HEK293T (cell line): ENCODE results near the gene REN.

ENCODE experiments used
- BHLHE40 ChIP-seq: fragments of 450-650 bp; IDR thresholded peaks from 2 replicates; pipeline ENCODE4 v1.6.1; 2016; ENCODE audit warnings: mild to moderate bottlenecking, moderate library complexity, borderline replicate concordance
- ELF4 ChIP-seq: fragments of 450-650 bp; IDR thresholded peaks from 2 replicates; pipeline ENCODE4 v1.6.1; 2017; ENCODE audit warnings: antibody characterized with exemption
- HDGF ChIP-seq: fragments of 450-650 bp; IDR thresholded peaks from 2 replicates; pipeline ENCODE4 v1.6.1; 2017; ENCODE audit warnings: antibody characterized with exemption, borderline replicate concordance
- LEF1 ChIP-seq: fragments of 450-650 bp; IDR thresholded peaks from 2 replicates; pipeline ENCODE4 v1.6.1; 2017; ENCODE audit warnings: mild to moderate bottlenecking, borderline replicate concordance
- SP1 ChIP-seq: fragments of 450-650 bp; IDR thresholded peaks from 2 replicates; pipeline ENCODE4 v1.6.1; 2017
- SUZ12 ChIP-seq: fragments of 450-650 bp; IDR thresholded peaks from 2 replicates; pipeline ENCODE4 v1.6.1; 2016; ENCODE audit warnings: mild to moderate bottlenecking

- no peak for TF ChIP-seq LEF1
- TF ChIP-seq SUZ12: no peak
- TF ChIP-seq HDGF: no peak
- no peak for TF ChIP-seq ELF4
- TF ChIP-seq SP1: no peak
- TF ChIP-seq BHLHE40: no peak
Measured at GRCh38 chr1:204132718-204133117, 33.4 kb downstream of the REN start.
